GM06990 (cell line): ENCODE data around the gene HOMER1.

Experiments used
- DNase-seq: peaks from one replicate; pipeline ENCODE4 v3.0.0-alpha.2; 2011; ENCODE audit not compliant: insufficient read length; ENCODE audit errors: extremely low read depth
- H3K27me3 ChIP-seq: replicated peaks from 2 replicates; pipeline ENCODE4 v1.6.0; 2011; ENCODE audit warnings: low read length; ENCODE audit not compliant: control insufficient read depth, insufficient read depth
- H3K36me3 ChIP-seq: 2 replicates; pipeline ENCODE4 v1.5.1; 2011; ENCODE audit warnings: low read length; ENCODE audit not compliant: control insufficient read depth, insufficient read depth
- H3K4me3 ChIP-seq: replicated peaks from 2 replicates; pipeline ENCODE4 v1.5.1; 2011; ENCODE audit warnings: low read depth, mild to moderate bottlenecking, control low read depth, low read length
- TF ChIP-seq, protein P1 (sequence below): IDR thresholded peaks from 2 replicates; pipeline ENCODE4 v1.5.1; 2011; ENCODE audit warnings: low read length, control low read depth, mild to moderate bottlenecking, inconsistent platforms; ENCODE audit not compliant: insufficient read depth, poor library complexity, severe bottlenecking

HOMER1 gene

DNA sequence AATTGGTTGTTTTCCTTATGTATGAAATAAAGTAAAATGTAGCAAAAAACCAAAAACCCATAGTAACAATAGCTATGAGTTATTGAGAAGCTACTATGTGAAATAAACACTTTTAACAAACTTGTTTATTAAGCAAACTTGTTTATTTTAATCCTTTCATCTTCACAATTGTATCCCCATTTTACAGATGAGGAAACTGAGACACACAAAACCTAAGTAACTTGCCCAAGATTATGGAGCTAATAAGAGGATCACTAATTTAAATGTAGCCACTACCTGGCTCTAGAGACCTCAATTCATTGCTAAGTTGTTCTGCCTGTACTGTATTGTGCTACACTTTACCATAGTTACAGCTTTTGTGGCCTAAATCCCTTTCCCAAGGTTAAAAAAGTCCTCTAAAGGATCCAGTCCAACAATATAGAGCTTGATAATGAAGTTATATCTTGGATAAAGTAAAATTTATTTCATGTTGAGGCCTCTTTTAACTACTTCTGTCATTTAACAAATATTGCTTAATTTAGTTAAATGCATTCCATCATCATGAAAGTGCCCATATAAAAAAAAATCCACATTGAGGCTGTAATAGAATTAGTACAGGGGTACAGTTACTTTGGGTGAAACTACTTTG is 22.1 kb downstream of the HOMER1 start:
- TF ChIP-seq, protein P1, sequence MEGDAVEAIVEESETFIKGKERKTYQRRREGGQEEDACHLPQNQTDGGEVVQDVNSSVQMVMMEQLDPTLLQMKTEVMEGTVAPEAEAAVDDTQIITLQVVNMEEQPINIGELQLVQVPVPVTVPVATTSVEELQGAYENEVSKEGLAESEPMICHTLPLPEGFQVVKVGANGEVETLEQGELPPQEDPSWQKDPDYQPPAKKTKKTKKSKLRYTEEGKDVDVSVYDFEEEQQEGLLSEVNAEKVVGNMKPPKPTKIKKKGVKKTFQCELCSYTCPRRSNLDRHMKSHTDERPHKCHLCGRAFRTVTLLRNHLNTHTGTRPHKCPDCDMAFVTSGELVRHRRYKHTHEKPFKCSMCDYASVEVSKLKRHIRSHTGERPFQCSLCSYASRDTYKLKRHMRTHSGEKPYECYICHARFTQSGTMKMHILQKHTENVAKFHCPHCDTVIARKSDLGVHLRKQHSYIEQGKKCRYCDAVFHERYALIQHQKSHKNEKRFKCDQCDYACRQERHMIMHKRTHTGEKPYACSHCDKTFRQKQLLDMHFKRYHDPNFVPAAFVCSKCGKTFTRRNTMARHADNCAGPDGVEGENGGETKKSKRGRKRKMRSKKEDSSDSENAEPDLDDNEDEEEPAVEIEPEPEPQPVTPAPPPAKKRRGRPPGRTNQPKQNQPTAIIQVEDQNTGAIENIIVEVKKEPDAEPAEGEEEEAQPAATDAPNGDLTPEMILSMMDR = no peak
- DNase-seq = no peak
- no peaks in the 10 kb centered on the region for H3K36me3 ChIP-seq
- no peaks in the 10 kb centered on the region for H3K27me3 ChIP-seq
- no peak overlapping the region for H3K4me3 ChIP-seq

DNA sequence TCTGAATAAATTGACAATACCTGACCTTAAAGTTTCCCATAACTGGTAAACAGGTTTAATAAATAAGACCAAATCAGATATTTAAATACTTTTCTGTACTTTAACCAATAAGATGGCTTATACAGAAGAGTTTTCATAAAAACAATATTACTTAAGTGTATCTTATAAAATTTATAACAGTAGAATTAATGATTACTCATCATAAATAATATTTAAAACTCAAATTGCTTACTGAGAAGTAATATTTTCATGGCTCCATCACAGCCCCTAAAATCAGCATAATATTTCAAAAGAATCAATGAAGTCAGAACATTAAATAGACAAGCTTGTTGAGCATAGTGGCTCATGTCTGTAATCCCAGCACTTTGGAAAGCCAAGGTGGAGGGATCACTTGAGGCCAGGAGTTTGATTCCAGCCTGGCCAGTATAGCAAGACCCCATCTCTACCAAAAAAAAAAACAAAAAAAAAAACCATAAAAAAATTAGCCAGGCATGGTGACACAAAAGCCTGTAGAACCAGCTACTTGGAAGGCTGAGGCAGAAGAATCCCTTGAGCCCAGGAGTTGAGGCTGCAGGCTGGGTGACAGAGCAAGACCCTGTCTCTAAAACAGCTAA is 23.5 kb downstream of the HOMER1 start:
- no peaks in the 10 kb centered on the region for H3K36me3 ChIP-seq
- DNase-seq = no peak
- H3K4me3 ChIP-seq = no peak overlapping the region
- TF ChIP-seq, protein P1 = no peak
- H3K27me3 ChIP-seq = no peaks in the 10 kb centered on the region

DNA sequence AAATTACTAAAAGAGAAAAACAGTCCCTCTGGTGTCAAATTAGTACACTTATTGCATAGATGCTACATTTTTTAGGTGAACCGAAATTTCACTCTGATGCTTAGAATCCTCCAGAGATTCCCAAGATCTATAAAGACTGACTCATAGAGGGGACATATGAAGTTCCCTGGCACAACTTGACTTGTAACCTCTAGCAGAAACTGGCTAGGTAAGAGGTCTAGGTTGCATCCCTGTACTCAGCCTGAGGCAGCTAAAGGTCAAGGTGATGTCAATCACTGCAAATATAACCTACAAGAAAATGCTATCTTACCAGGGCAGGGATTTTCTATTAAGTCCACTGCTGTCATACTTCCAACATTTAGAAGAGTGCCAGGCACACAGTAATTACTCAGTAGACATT is 24.2 kb downstream of the HOMER1 start:
- DNase-seq = no peak
- Histone ChIP-seq H3K4me3 (no peak overlapping the region), H3K27me3 (no peaks in the 10 kb centered on the region), H3K36me3 (no peaks in the 10 kb centered on the region)
- TF ChIP-seq, protein P1 = no peak

DNA sequence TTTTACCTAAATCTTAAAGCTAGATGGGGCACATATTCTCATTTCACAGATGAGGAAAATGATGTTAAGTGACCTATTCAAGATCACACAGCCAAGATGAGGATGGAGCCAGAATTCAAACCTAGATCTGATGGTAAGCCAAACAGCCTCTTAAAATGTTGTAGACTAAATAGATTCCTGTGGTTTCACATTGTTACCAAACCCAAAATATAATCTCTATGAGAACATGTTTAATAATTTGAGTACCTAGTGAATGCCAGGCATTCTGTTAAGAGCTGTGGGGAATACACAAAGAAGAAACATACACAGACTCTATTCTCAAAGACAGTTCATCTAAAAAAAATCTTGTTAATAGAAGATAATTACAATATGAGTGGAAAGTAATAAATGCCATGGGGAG is 25.2 kb downstream of the HOMER1 start:
- no peaks in the 10 kb centered on the region for H3K36me3 ChIP-seq
- TF ChIP-seq, protein P1 = no peak
- DNase-seq = no peak
- H3K27me3 ChIP-seq = no peaks in the 10 kb centered on the region
- H3K4me3 ChIP-seq = no peak overlapping the region

DNA sequence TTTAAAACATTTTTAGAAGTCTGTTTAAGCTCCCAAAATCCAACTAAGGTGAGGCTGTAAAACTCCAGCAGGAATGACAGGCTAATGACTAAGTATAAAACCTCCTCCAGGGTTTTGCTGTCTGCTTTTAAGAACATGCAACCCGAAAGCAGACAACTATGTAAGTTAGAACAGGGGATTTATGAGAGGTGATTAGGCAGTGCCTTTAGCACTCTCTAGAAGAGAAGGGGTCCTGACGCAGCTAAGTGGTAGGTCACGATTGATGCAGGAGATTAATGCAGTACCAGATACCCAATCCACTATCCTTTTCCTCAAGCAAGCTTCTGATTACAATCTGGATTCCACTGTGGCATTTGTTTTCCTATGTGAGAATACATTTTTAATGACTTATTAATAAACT is 25.9 kb downstream of the HOMER1 start:
- no peaks in the 10 kb centered on the region for H3K36me3 ChIP-seq
- no peaks in the 10 kb centered on the region for H3K27me3 ChIP-seq
- H3K4me3 ChIP-seq = no peak overlapping the region
- TF ChIP-seq, protein P1 = no peak
- DNase-seq = no peak

DNA sequence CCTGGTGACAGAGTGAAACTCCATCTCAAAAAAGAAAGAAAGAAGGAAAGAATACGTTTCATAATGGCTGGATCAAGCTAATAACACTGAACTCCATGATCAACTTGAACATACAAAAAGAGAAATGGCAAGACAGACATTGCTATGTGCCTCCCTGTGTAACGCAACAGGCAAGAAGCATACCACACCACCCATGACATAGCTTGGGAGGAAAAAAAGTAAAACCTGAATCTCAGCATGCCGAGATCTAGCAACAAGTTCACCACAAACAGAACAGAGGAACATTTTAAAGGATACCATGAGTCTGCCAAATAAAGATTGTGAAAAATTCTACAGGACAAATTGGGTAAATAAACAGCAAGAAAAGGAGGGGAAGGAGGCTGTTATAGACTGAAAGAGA is 26.7 kb downstream of the HOMER1 start:
- Histone ChIP-seq H3K36me3 (no peaks in the 10 kb centered on the region), H3K4me3 (no peak overlapping the region), H3K27me3 (no peaks in the 10 kb centered on the region)
- DNase-seq = no peak
- TF ChIP-seq, protein P1 = no peak
